MM.1S (cell line): ENCODE results near the gene CFAP46.

Experiments
- DNase-seq: peaks from one replicate; pipeline ENCODE4 v3.0.0-alpha.2; 2015
- H2AFZ ChIP-seq: fragments of 300-600 bp; sonication (generic); 2 replicates; pipeline ENCODE4 v1.6.0; 2016; ENCODE audit warnings: antibody characterized with exemption, low read length
- H3F3A ChIP-seq: fragments of 300-600 bp; sonication (generic); 2 replicates; pipeline ENCODE4 v1.6.1; 2016; ENCODE audit warnings: mild to moderate bottlenecking, antibody characterized with exemption, low read length, moderate library complexity, mixed read lengths; ENCODE audit not compliant: insufficient read depth
- H3K27ac ChIP-seq: fragments of 300-600 bp; sonication (generic); 2 replicates; pipeline ENCODE4 v1.5.1; 2016; ENCODE audit warnings: mild to moderate bottlenecking, low read length
- H3K27me3 ChIP-seq: fragments of 300-600 bp; sonication (generic); replicated peaks from 2 replicates; pipeline ENCODE4 v1.6.0; 2016; ENCODE audit warnings: low read length; ENCODE audit not compliant: insufficient read depth
- H3K36me3 ChIP-seq: fragments of 300-600 bp; sonication (generic); replicated peaks from 2 replicates; pipeline ENCODE4 v1.6.1; 2016; ENCODE audit warnings: mild to moderate bottlenecking, low read length, mixed read lengths; ENCODE audit not compliant: insufficient read depth
- H3K4me1 ChIP-seq: fragments of 300-600 bp; sonication (generic); 2 replicates; pipeline ENCODE4 v1.6.1; 2016; ENCODE audit warnings: low read length, mixed read lengths
- H3K4me2 ChIP-seq: fragments of 300-600 bp; sonication (generic); 2 replicates; pipeline ENCODE4 v1.6.0; 2016; ENCODE audit warnings: low read depth, low read length
- H3K4me3 ChIP-seq: fragments of 300-600 bp; sonication (generic); 2 replicates; pipeline ENCODE4 v1.5.1; 2016; ENCODE audit warnings: low read length, mixed read lengths
- H3K79me2 ChIP-seq: fragments of 300-600 bp; sonication (generic); 2 replicates; pipeline ENCODE4 v1.6.1; 2016; ENCODE audit warnings: mixed run types, low read length, mixed read lengths
- H3K9ac ChIP-seq: fragments of 300-600 bp; sonication (generic); 2 replicates; pipeline ENCODE4 v1.6.1; 2016; ENCODE audit warnings: low read length, mixed read lengths
- H3K9me2 ChIP-seq: fragments of 300-600 bp; sonication (generic); replicated peaks from 2 replicates; pipeline ENCODE4 v1.6.1; 2016; ENCODE audit warnings: mild to moderate bottlenecking, low read length, mixed read lengths; ENCODE audit not compliant: insufficient read depth
- H3K9me3 ChIP-seq: fragments of 300-600 bp; sonication (generic); replicated peaks from 2 replicates; pipeline ENCODE4 v1.6.1; 2016; ENCODE audit warnings: mild to moderate bottlenecking, low read length, mixed read lengths; ENCODE audit not compliant: insufficient read depth
- H4K20me1 ChIP-seq: fragments of 300-600 bp; sonication (generic); 2 replicates; pipeline ENCODE4 v1.6.1; 2016; ENCODE audit warnings: mild to moderate bottlenecking, low read length, moderate library complexity, mixed read lengths; ENCODE audit not compliant: insufficient read depth
- CTCF ChIP-seq: fragments of 300-600 bp; sonication (generic); IDR thresholded peaks from 2 replicates; pipeline ENCODE4 v1.5.1; 2016; ENCODE audit warnings: antibody characterized with exemption, low read length, mixed read lengths
- EZH2 ChIP-seq: fragments of 300-600 bp; sonication (generic); optimal IDR thresholded peaks from 2 replicates; pipeline ENCODE3; 2017; ENCODE audit warnings: low read depth, mild to moderate bottlenecking, antibody characterized with exemption, low read length, mixed read lengths
- EZH2phosphoT487 ChIP-seq: fragments of 300-600 bp; sonication (generic); IDR thresholded peaks from 2 replicates; pipeline ENCODE4 v1.6.1; 2018; ENCODE audit warnings: antibody characterized with exemption, low read length

CFAP46 gene

GRCh38 chr10:132814469-132814856 lies 127.9 kb downstream of the CFAP46 start:
- Histone ChIP-seq H3F3A (no peaks in the 10 kb centered on the region), H2AFZ (no peak overlapping the region), H3K36me3 (no peaks in the 10 kb centered on the region), H3K4me1 (no peaks in the 10 kb centered on the region), H3K27me3 (peaks cover 47% of the 10 kb centered on the region), H3K27ac (no peak overlapping the region), H3K4me2 (no peak overlapping the region), H3K4me3 (no peak overlapping the region), H3K9me2 (no peaks in the 10 kb centered on the region), H3K9ac (no peak overlapping the region), H4K20me1 (no peaks in the 10 kb centered on the region), H3K9me3 (no peaks in the 10 kb centered on the region), H3K79me2 (no peaks in the 10 kb centered on the region)
- DNase-seq, result no peak
- TF ChIP-seq EZH2, result no peak
- no peak for TF ChIP-seq EZH2phosphoT487
- TF ChIP-seq CTCF, result no peak

GRCh38 chr10:132813560-132814468 lies 128.6 kb downstream of the CFAP46 start:
- Histone ChIP-seq H3K4me1 (no peaks in the 10 kb centered on the region), H3K27me3 (peaks cover 42% of the 10 kb centered on the region), H2AFZ (no peak overlapping the region), H3K9me3 (no peaks in the 10 kb centered on the region), H3K9ac (no peak overlapping the region), H3K27ac (no peak overlapping the region), H4K20me1 (no peaks in the 10 kb centered on the region), H3K79me2 (no peaks in the 10 kb centered on the region), H3F3A (no peaks in the 10 kb centered on the region), H3K9me2 (no peaks in the 10 kb centered on the region), H3K4me2 (no peak overlapping the region), H3K36me3 (no peaks in the 10 kb centered on the region), H3K4me3 (no peak overlapping the region)
- TF ChIP-seq CTCF (no peak), EZH2phosphoT487 (no peak), EZH2 (no peak)
- DNase-seq, result no peak

GRCh38 chr10:132813001-132813401 lies 129.4 kb downstream of the CFAP46 start:
- no peaks in the 10 kb centered on the region for H3K36me3 ChIP-seq
- no peak overlapping the region for H3K27ac ChIP-seq
- no peaks in the 10 kb centered on the region for H3K4me1 ChIP-seq
- no peak overlapping the region for H3K4me3 ChIP-seq
- no peak for TF ChIP-seq EZH2phosphoT487
- no peak for TF ChIP-seq CTCF
- TF ChIP-seq EZH2, result no peak
- no peak overlapping the region for H3K4me2 ChIP-seq
- no peaks in the 10 kb centered on the region for H3K79me2 ChIP-seq
- no peaks in the 10 kb centered on the region for H3K9me2 ChIP-seq
- no peak overlapping the region for H3K9ac ChIP-seq
- DNase-seq, result no peak
- no peaks in the 10 kb centered on the region for H3K9me3 ChIP-seq
- peaks cover 34% of the 10 kb centered on the region for H3K27me3 ChIP-seq
- H3F3A ChIP-seq, result no peaks in the 10 kb centered on the region
- H2AFZ ChIP-seq, result no peak overlapping the region
- no peaks in the 10 kb centered on the region for H4K20me1 ChIP-seq
